Memory B cell (primary cell): ENCODE results near the gene INIP.
"Not testable (repeated sequence)": the region's sequence is repeated elsewhere in the genome, so short reads cannot be mapped to it uniquely, and the experiment has no call there.

ENCODE experiments used
- ATAC-seq: fragments of 150-1000 bp; cut with Tn5 transposase; 2 replicates; pipeline ENCODE4 v1.10.0; 2021; ENCODE audit warnings: low read depth, mild to moderate bottlenecking, moderate library complexity
- DNase-seq, 2 donors: peaks; one replicate each; pipeline ENCODE4 v3.0.0; 2022; ENCODE audit warnings: low spot score in 2 of 2
- H3K27ac Mint-ChIP-seq: one replicate; pipeline ENCODE4 v1.8.0; 2022; ENCODE audit warnings: mild to moderate bottlenecking, moderate library complexity, mixed read lengths
- H3K27me3 Mint-ChIP-seq: one replicate; pipeline ENCODE4 v1.8.0; 2022; ENCODE audit warnings: mixed read lengths
- H3K36me3 Mint-ChIP-seq: one replicate; pipeline ENCODE4 v1.8.0; 2022; ENCODE audit warnings: mild to moderate bottlenecking, mixed read lengths
- H3K4me1 Mint-ChIP-seq: one replicate; pipeline ENCODE4 v1.8.0; 2022; ENCODE audit warnings: mixed read lengths
- H3K4me3 Mint-ChIP-seq: one replicate; pipeline ENCODE4 v1.8.0; 2022; ENCODE audit warnings: mild to moderate bottlenecking, moderate library complexity, mixed read lengths
- H3K9me3 Mint-ChIP-seq: one replicate; pipeline ENCODE4 v1.8.0; 2022; ENCODE audit warnings: mixed read lengths

INIP gene

DNA sequence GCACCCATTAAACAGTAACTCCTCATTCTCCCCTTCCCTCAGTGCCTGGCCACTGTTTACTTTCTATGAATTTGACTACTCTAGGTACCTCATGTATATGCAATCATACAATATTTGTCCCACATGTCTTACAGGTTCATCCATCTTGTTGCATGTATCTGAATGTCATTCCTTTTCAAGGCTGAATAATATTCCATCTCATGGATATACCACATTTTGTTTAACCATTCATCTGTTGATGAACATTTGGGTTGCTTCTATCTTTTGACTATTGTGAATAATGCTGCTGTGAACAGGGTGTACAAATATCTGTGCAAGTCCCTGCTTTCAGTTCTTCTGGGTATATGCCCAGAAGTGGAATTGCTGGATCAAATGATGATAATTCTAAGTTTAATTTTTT lies 40.9 kb downstream of the INIP start:
- Mint-ChIP-seq H3K9me3 (peaks cover 9% of the 10 kb centered on the region), H3K4me1 (peaks cover 2% of the 10 kb centered on the region)

DNA sequence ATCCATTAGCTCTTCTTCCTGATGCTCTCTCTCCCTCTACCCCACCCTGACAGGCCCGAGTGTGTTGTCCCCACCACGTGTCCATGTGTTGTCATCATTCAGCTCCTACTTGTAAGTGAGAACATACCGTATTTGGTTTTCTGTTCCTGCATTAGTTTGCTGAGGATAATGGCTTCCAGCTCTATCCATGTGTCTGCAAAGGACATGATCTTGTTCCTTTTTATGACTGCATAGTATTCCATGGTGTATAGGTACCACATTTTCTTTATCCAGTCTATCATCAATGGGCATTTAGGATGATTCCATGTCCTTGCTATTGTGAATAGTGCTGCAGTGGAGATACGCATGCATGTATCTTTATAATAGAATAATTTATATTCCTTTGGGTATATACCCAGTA lies 44.7 kb downstream of the INIP start:
- not testable (repeated sequence) for H3K4me3 Mint-ChIP-seq, H3K9me3 Mint-ChIP-seq, H3K36me3 Mint-ChIP-seq, ATAC-seq, H3K4me1 Mint-ChIP-seq, DNase-seq, H3K27ac Mint-ChIP-seq
- H3K27me3 Mint-ChIP-seq: peaks cover 10% of the 10 kb centered on the region

More for the DNA sequence above, 40.9 kb downstream of the INIP start:
- no peak overlapping the region for H3K4me3 Mint-ChIP-seq
- peaks cover 10% of the 10 kb centered on the region for H3K27me3 Mint-ChIP-seq
- DNase-seq (no peak), ATAC-seq (no peak)
- H3K27ac Mint-ChIP-seq: no peak overlapping the region
- H3K36me3 Mint-ChIP-seq: peaks cover 3% of the 10 kb centered on the region

DNA sequence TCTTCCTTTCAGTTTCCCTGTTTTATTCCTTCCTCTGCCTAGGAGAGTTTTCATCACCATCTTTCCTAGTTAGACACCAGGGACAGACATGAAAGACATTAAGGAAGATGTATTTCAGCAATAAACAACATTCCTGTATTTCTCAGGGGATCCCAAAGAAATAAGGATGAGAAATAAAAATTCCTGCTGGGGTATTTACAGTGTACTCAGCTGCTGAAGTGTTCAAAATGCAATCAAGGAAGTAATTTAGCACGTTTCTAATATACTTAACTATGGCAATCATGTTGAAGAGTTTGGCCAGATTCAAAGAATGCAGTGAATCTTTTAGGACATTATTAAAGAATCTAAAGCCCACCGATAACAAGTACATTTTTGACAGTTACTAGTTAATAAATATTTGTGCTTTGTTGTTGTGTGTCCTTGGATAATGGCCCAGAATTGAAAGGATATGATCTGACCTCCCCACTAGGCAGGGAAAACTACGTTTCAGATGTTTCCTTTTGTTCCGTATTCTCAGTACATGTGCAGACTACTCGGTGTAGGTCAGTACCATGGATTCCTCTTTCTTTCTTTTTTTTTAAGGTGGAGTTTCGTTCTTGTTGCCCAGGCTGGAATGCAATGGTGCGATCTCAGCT lies 46.8 kb downstream of the INIP start:
- Mint-ChIP-seq H3K4me3 (no peak overlapping the region), H3K36me3 (no peaks in the 10 kb centered on the region), H3K27ac (no peak overlapping the region), H3K4me1 (no peaks in the 10 kb centered on the region), H3K27me3 (peaks cover 5% of the 10 kb centered on the region), H3K9me3 (no peaks in the 10 kb centered on the region)
- no peak for DNase-seq
- ATAC-seq: no peak

DNA sequence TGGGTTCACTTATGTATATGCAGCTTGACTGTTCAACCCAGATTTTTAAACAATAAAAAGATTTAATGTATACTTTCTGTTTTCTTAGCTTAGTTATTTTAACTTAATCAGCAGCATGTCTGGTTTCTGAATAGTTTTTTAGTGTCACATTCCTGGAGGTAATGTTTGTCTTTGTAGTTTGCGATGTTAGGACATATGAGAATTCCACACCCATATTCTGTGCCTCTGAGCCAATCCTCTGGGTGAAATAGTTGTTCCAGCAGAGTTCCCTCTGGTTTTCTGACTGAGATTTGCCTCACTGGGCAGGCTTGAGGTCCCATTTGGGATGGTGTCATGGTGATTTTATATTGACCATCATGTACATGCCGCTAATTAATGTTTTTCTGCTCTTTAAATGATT lies 48.6 kb downstream of the INIP start:
- Mint-ChIP-seq H3K36me3 (no peaks in the 10 kb centered on the region), H3K9me3 (no peaks in the 10 kb centered on the region)

DNA sequence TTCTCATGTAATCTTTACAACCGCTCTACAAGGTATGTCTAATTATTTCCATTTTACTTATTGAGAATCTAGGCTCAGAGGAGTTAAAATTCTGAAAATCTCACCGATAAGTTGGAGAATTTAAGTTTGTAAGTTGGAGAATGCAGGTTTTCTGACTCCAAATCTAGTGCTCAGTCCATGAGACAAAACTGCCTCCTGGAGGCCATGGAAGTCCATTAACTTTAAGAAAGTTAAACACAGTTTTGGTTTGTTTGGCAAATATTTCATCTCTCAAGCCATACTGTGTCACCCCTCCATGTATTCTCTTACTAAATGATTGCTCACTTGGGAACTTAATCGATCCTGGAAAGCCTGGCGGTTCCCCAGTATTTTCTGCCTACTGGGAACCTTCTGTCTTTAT lies 52.6 kb downstream of the INIP start:
- Mint-ChIP-seq H3K27me3 (no peaks in the 10 kb centered on the region), H3K9me3 (no peaks in the 10 kb centered on the region)
- DNase-seq: no peak

More for the DNA sequence above, 48.6 kb downstream of the INIP start:
- H3K27ac Mint-ChIP-seq: no peak overlapping the region
- DNase-seq: no peak
- H3K4me3 Mint-ChIP-seq: no peak overlapping the region
- H3K27me3 Mint-ChIP-seq: no peaks in the 10 kb centered on the region
- no peaks in the 10 kb centered on the region for H3K4me1 Mint-ChIP-seq
- ATAC-seq: no peak

DNA sequence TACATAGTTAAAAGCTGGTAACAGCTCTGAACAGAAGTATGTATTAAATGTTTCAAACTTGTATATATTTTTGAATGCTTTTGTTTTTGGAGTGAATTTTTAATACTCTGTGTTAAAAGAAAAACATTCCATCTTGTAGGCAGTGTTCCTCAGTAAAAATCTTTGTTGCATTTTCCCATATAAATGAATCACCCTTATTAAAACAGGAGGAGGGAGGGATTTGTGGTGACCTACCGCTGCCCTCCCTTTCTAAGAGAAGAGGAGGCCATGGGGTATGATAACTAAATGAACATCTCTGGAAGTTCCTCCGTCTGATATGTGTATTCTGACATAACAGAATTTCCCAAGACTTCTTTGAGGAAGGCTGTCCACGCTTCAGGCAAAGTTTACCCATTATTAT lies 53.4 kb downstream of the INIP start:
- Mint-ChIP-seq H3K27ac (no peak overlapping the region), H3K4me3 (no peak overlapping the region), H3K36me3 (no peaks in the 10 kb centered on the region), H3K27me3 (no peaks in the 10 kb centered on the region), H3K9me3 (no peaks in the 10 kb centered on the region), H3K4me1 (no peaks in the 10 kb centered on the region)
- DNase-seq: no peak
- no peak for ATAC-seq

More for the DNA sequence above, 52.6 kb downstream of the INIP start:
- no peak for ATAC-seq
- H3K4me1 Mint-ChIP-seq: no peaks in the 10 kb centered on the region
- no peak overlapping the region for H3K4me3 Mint-ChIP-seq
- no peaks in the 10 kb centered on the region for H3K36me3 Mint-ChIP-seq
- H3K27ac Mint-ChIP-seq: no peak overlapping the region

DNA sequence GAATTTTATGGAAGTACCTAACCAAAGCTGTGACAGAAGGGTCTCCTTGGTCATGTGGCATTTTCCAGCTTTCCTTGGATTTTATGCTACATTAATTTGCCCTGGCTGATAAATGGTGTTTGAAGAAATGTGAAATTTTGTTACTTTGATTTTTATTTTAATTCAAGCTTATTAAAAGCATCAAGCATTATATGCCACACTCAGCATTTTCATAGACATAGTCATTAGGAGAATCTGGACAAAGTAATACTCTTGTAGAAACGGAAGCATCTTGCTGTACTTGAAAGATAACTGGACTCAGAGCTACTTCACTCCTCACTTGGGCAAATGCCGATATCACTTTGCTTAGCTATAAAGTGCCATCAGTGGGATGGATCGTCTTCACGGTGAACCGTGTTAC lies 54.2 kb downstream of the INIP start:
- ATAC-seq (no peak), DNase-seq (no peak)
- H3K4me3 Mint-ChIP-seq: no peak overlapping the region
- H3K36me3 Mint-ChIP-seq: peaks cover 3% of the 10 kb centered on the region
- H3K27me3 Mint-ChIP-seq: no peaks in the 10 kb centered on the region
- H3K9me3 Mint-ChIP-seq: no peaks in the 10 kb centered on the region
- H3K4me1 Mint-ChIP-seq: no peaks in the 10 kb centered on the region
- no peak overlapping the region for H3K27ac Mint-ChIP-seq

DNA sequence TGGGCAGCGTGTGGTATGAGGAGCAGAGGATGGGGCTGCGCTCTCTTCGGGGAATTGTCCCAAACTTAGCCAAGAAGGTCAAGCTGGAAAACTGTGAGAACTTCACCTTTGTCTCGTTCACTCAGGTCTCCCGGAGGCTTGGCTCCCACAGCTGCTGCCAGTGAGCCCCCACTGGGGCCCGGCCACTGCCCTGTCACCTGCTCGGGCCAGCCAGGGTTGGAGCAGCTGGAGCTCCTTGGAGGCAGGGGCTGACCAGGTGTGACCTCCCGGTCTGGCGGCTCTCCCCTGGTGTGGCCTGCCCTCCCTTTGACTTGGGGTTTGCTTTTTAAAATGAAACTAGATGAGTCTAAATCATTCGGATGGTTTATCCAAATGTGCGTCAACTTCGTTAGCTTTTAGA lies 58.0 kb downstream of the INIP start:
- DNase-seq: no peak
- Mint-ChIP-seq H3K27me3 (no peaks in the 10 kb centered on the region), H3K27ac (no peak overlapping the region), H3K9me3 (no peaks in the 10 kb centered on the region), H3K36me3 (peaks cover 3% of the 10 kb centered on the region), H3K4me1 (no peaks in the 10 kb centered on the region), H3K4me3 (no peak overlapping the region)
- no peak for ATAC-seq

DNA sequence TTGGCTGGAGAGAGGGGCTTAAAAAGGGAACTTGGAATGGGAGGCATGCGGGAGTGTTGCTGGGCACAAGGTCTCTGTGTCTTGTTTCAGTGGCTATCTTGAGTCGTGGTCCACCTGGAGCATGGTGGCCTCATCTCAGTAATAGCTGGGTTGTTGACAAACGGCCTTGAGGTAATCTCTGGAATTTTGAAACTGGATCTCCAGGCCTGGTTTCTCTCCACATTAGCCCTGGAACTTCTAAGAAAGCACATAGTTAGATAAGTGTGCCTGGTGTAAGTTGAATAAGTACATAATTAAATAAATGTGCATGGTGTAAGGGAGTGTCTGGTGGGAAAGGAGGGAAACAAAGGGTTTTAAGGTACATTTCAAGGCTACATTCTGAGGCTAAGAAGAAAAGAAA lies 62.2 kb downstream of the INIP start:
- no peaks in the 10 kb centered on the region for H3K9me3 Mint-ChIP-seq

DNA sequence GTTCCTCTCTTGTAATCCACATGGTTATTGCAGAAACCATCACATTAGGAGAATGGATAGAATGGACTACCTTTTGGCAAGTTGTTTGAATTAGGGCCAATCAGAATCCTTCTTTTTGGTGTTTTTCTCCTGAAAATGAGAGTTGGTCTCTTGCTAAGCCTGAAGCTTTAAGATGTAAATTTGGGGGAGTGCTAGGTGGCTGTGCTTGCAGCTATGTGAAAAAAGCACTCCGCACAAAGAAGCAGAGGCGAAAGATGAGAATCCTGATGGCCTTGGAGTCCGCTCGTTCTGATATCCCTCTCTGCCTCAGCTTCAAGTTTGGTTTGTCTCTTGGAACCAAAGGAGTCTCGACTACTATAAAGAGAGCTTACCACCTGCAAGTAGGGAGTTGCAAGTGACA lies 63.6 kb downstream of the INIP start:
- Mint-ChIP-seq H3K36me3 (peaks cover 8% of the 10 kb centered on the region), H3K9me3 (peaks cover 7% of the 10 kb centered on the region), H3K27me3 (no peaks in the 10 kb centered on the region), H3K4me3 (no peak overlapping the region), H3K27ac (no peak overlapping the region), H3K4me1 (no peaks in the 10 kb centered on the region)
- DNase-seq (no peak), ATAC-seq (no peak)

More for the DNA sequence above, 62.2 kb downstream of the INIP start:
- H3K27ac Mint-ChIP-seq: no peak overlapping the region
- peaks cover 5% of the 10 kb centered on the region for H3K36me3 Mint-ChIP-seq
- no peak overlapping the region for H3K4me3 Mint-ChIP-seq
- DNase-seq (no peak), ATAC-seq (no peak)
- H3K4me1 Mint-ChIP-seq: no peaks in the 10 kb centered on the region
- no peaks in the 10 kb centered on the region for H3K27me3 Mint-ChIP-seq

DNA sequence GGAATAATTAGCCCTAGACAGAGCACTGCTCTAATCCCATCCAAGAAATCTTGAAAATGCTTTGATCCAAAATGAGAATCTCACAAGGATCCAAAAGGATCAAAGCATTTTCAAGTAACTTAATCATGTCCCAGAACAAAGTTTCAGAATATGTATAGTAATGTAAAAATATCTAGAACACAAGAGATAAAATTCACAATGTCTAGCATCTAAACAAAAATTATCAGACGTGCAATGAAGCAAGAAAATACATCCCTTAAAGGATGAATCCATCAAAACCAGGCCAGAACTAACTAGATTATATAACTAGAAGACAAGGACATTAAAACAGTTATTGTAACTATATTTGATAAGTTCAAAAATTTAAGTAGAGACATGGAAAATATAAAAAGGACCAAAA lies 69.3 kb downstream of the INIP start:
- DNase-seq (no peak), ATAC-seq (no peak)
- Mint-ChIP-seq H3K4me3 (no peak overlapping the region), H3K9me3 (peaks cover 23% of the 10 kb centered on the region), H3K4me1 (no peaks in the 10 kb centered on the region), H3K27ac (no peak overlapping the region), H3K27me3 (peaks cover 2% of the 10 kb centered on the region), H3K36me3 (peaks cover 37% of the 10 kb centered on the region)

DNA sequence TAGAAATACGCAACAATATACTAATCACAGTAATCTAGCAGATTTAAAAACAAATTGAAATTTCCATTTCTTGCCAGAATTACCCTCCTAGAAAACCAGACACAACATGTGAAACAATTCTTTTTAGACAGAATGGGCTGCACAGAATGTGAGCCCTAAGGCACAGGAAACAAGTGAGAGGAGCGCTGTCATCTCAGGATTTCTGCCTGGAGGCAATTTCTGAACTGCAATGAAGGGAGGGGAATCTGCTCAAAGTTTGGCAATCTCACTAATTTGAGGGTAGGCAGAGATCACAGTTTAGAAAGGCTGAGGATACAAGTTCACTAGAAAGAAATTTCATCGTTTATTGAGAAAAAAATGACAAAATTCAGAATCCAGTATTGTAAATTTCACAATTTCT lies 70.3 kb downstream of the INIP start:
- Mint-ChIP-seq H3K4me1 (no peaks in the 10 kb centered on the region), H3K27ac (no peak overlapping the region), H3K9me3 (peaks cover 25% of the 10 kb centered on the region), H3K36me3 (peaks cover 40% of the 10 kb centered on the region), H3K27me3 (peaks cover 4% of the 10 kb centered on the region), H3K4me3 (no peak overlapping the region)
- no peak for DNase-seq
- ATAC-seq: no peak

DNA sequence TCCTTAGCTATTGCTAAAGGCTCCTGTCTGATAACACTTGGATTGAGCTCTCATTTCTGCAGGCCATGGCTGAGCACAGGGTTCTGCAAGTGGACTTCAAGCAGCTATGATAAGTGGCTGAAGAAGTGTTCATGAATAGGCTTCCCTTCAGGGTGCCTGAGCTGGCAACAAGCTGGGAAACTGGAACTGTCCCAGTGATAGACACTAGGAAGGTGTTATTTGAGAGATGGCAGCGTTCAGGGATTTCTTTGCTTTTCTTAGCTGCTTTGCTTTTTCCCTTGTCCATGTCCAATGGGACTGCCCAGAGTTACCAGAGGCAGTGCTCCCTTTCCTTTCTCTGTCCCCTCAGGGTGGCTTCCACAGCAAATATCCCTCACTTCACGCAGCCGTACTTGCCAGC lies 75.8 kb downstream of the INIP start:
- ATAC-seq (no peak), DNase-seq (no peak)
- Mint-ChIP-seq H3K4me1 (no peaks in the 10 kb centered on the region), H3K4me3 (no peak overlapping the region), H3K9me3 (peaks cover 23% of the 10 kb centered on the region), H3K36me3 (peaks cover 36% of the 10 kb centered on the region), H3K27me3 (peaks cover 7% of the 10 kb centered on the region), H3K27ac (no peak overlapping the region)

DNA sequence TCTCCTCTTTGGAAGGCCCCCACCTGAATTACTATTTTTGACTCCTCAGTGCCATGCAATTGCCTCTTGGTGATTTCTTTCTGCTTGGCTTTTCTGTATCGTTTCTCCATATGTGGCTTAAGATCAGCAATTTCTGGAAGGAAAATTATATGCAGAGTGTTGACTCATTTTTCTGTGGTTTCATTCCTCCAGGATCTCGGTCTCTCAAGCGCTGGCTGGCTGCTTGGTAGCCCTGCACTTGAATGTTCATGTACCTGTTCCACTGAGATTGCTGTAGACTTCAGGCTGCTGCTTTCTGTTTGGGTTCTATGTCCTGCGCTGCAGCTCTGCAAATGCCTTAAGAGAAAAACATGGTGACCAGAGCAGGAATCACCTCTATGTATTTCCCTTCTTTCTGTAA lies 77.6 kb downstream of the INIP start:
- DNase-seq (no peak), ATAC-seq (no peak)
- no peak overlapping the region for H3K4me3 Mint-ChIP-seq
- peaks cover 21% of the 10 kb centered on the region for H3K36me3 Mint-ChIP-seq
- H3K27me3 Mint-ChIP-seq: peaks cover 7% of the 10 kb centered on the region
- peaks cover 17% of the 10 kb centered on the region for H3K9me3 Mint-ChIP-seq
- no peaks in the 10 kb centered on the region for H3K4me1 Mint-ChIP-seq
- H3K27ac Mint-ChIP-seq: no peak overlapping the region
